H1 (cell line): Measurements from ENCODE around the gene UNC119B. TPM values are rescaled to one million over a fixed set of nuclear protein-coding genes. Genes with fewer than 3 reads are reported as not detected.

Experiments
- ASH2L ChIP-seq: fragments of 200-600, 300-600 bp; sonication (generic); IDR thresholded peaks from one replicate; pipeline ENCODE4 v1.7.1; 2017; ENCODE audit warnings: low read length
- BCL11A ChIP-seq, 2 experiments: IDR thresholded peaks; one replicate each; pipeline ENCODE4 v1.6.1; 2011; ENCODE audit warnings: low read depth in 2 of 2, low read length in 2 of 2, mild to moderate bottlenecking in 2 of 2
- BRCA1 ChIP-seq: IDR thresholded peaks from 2 replicates; pipeline ENCODE4 v1.6.1; 2012; ENCODE audit warnings: low read depth, low read length, improper control_type of control experiment
- CBX5 ChIP-seq: fragments of 300-800, 300-1000 bp; sonication (generic); IDR thresholded peaks from 2 replicates; pipeline ENCODE4 v1.7.1; 2016; ENCODE audit warnings: antibody characterized with exemption, low read length, low read depth
- CEBPB ChIP-seq: IDR thresholded peaks from 2 replicates; pipeline ENCODE4 v1.6.1; 2012; ENCODE audit warnings: low read depth, low read length
- EGR1 ChIP-seq: IDR thresholded peaks from 2 replicates; pipeline ENCODE4 v1.6.1; 2011; ENCODE audit warnings: low read depth, low read length, borderline replicate concordance
- FOSL1 ChIP-seq: IDR thresholded peaks from 2 replicates; pipeline ENCODE4 v1.6.1; 2011; ENCODE audit warnings: mild to moderate bottlenecking, low read depth, low read length, moderate library complexity; ENCODE audit not compliant: insufficient read depth
- GABPA ChIP-seq: IDR thresholded peaks from 2 replicates; pipeline ENCODE4 v1.6.1; 2011; ENCODE audit warnings: mild to moderate bottlenecking, low read length, moderate library complexity, borderline replicate concordance; ENCODE audit not compliant: insufficient read depth
- KDM1A ChIP-seq: fragments of 200-600, 300-600 bp; sonication (generic); IDR thresholded peaks from 2 replicates; pipeline ENCODE4 v1.7.1; 2016; ENCODE audit warnings: mild to moderate bottlenecking, low read length, borderline replicate concordance
- KDM4A ChIP-seq: IDR thresholded peaks from one replicate; pipeline ENCODE4 v1.7.1; 2012; ENCODE audit warnings: low read depth, mild to moderate bottlenecking, moderate library complexity, low read length, inconsistent platforms; ENCODE audit not compliant: severe bottlenecking
- MAFK ChIP-seq: IDR thresholded peaks from 2 replicates; pipeline ENCODE4 v1.6.1; 2012; ENCODE audit warnings: low read depth, mild to moderate bottlenecking, improper control_type of control experiment, low read length
- POLR2A ChIP-seq, 2 experiments: IDR thresholded peaks; 1 replicate in 1 of 2; 2 replicates in 1 of 2; pipeline ENCODE4 v1.6.1; 2011; ENCODE audit warnings: low read depth in 2 of 2, low read length in 2 of 2, mild to moderate bottlenecking in 2 of 2; ENCODE audit errors: control extremely low read depth in 1 of 2
- POLR2AphosphoS5 ChIP-seq: IDR thresholded peaks from 2 replicates; pipeline ENCODE4 v1.6.1; 2011; ENCODE audit warnings: low read depth, low read length
- RAD21 ChIP-seq, 2 experiments: IDR thresholded peaks in 1 of 2; conservative IDR thresholded peaks in 1 of 2; 2 replicates each; pipeline ENCODE4 v1.6.1; 2011; ENCODE audit warnings: low read depth in 2 of 2, low read length in 2 of 2, improper control_type of control experiment in 1 of 2, inconsistent platforms in 1 of 2, mild to moderate bottlenecking in 1 of 2, moderate library complexity in 1 of 2
- RNF2 ChIP-seq: fragments of 200-900, 300-1000 bp; sonication (generic); IDR thresholded peaks from 2 replicates; pipeline ENCODE4 v1.7.1; 2016; ENCODE audit warnings: borderline replicate concordance, low read depth, mild to moderate bottlenecking, antibody characterized with exemption, low read length; ENCODE audit not compliant: poor library complexity, severe bottlenecking; ENCODE audit errors: missing control alignments
- RXRA ChIP-seq: IDR thresholded peaks from 2 replicates; pipeline ENCODE4 v1.6.1; 2011; ENCODE audit warnings: low read depth, mild to moderate bottlenecking, low read length, moderate library complexity; ENCODE audit not compliant: insufficient read depth
- SIN3A ChIP-seq, 2 experiments: IDR thresholded peaks in 1 of 2; conservative IDR thresholded peaks in 1 of 2; 2 replicates each; pipeline ENCODE4 v1.6.1; 2011 to 2012; ENCODE audit warnings: low read length in 2 of 2, improper control_type of control experiment in 1 of 2, low read depth in 1 of 2, mild to moderate bottlenecking in 1 of 2
- SP1 ChIP-seq: IDR thresholded peaks from 2 replicates; pipeline ENCODE4 v1.6.1; 2011; ENCODE audit warnings: low read depth, low read length
- YY1 ChIP-seq: IDR thresholded peaks from 2 replicates; pipeline ENCODE4 v1.6.1; 2011; ENCODE audit warnings: low read depth, mild to moderate bottlenecking, low read length
- polyA plus RNA-seq, 7 experiments: library from polyadenylated mRNA; depleted of rRNA in 3 of 7; stranded (reverse) in 5 of 7; unstranded in 2 of 7; fragments of >200 nt in 5 of 7; fragments of 200-250 nt in 2 of 7; gene quantifications; 1 replicate in 5 of 7; 2 replicates in 1 of 7; 4 replicates in 1 of 7; pipeline versions ENCODE4 v1.2.1 to v1.2.3, GENCODE V29; 2011 to 2013; ENCODE audit warnings: missing spikeins in 2 of 7, mixed read lengths in 2 of 7
- total RNA-seq: library from RNA; stranded (reverse); fragmentation: NEBNext Ultra II Directional; extraction: Animal tissue kit (Norgen Biotek cat#: 25700); gene quantifications from 2 replicates; pipeline ENCODE4 v1.2.1, GENCODE V29; 2021
- TF ChIP-seq, protein P1 (sequence below): IDR thresholded peaks from 2 replicates; pipeline ENCODE4 v1.6.1; 2012; ENCODE audit warnings: low read length, inconsistent platforms
- TF ChIP-seq, protein P2 (sequence below): IDR thresholded peaks from 2 replicates; pipeline ENCODE4 v1.6.1; 2012; ENCODE audit warnings: inconsistent platforms

Gene UNC119B
- total and polyA plus RNA-seq, 2 of the 8 experiments (the other 6 are each of a cell fraction or from before 2014, with no cell fraction given) = 40.5 to 50.1 TPM

DNA sequence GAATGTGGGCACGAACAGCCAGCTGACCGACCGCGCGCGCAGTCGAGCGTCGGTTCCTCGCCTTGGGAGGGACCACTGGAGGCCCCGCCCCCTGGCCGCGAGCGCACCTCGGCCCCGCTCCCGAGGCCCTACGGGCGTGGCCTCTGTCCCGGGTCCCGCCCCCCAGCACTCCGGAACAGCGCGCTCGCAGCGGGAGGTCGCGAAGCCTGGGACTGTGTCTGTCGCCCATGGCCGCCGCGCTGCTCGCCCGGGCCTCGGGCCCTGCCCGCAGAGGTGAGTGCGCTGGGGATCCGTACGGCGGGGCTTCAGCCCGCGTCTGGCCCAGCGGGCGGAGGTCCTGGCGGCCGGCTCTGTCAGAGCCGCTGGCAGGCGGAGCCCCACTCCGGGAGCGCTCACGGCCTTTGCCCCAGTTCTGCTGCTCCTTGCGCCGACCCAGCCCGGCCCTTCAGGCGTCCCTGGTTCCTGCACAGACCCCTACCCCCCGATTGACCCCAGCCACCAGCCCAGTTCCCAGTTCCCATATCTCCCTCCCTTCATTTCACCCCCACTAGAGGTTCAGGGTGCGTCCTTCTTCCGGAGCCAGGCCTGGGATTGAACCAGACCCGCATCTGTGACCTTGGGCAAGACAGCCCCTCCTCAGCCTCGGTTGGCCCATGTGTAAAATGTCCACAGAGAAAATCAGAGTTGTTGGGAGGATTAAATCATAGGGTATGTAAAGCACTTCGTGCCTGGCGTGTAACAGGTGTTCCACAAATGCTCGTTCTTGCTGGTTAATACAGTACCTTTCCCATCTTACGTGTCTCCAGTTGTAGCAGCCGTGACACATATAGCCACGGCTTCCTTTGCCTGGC is 15.6 kb downstream of the UNC119B start, which contains the start of gene ACADS (continued):
- TF ChIP-seq SIN3A (conservative IDR thresholded peaks at IDR 0.05 in 1 of 2, IDR thresholded peaks at IDR 0.05 in 1 of 2; ENCODE audit: low read depth in 1 of 2, low read length in 2 of 2) = 0 out of 4 replicates have a peak, but pooled peaks of 1 of the 2 experiments have one; percentile 55
- TF ChIP-seq, protein P1, sequence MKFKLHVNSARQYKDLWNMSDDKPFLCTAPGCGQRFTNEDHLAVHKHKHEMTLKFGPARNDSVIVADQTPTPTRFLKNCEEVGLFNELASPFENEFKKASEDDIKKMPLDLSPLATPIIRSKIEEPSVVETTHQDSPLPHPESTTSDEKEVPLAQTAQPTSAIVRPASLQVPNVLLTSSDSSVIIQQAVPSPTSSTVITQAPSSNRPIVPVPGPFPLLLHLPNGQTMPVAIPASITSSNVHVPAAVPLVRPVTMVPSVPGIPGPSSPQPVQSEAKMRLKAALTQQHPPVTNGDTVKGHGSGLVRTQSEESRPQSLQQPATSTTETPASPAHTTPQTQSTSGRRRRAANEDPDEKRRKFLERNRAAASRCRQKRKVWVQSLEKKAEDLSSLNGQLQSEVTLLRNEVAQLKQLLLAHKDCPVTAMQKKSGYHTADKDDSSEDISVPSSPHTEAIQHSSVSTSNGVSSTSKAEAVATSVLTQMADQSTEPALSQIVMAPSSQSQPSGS = no peak
- no peak for TF ChIP-seq BRCA1
- TF ChIP-seq BCL11A (IDR thresholded peaks at IDR 0.05; ENCODE audit: low read depth in 2 of 2, low read length in 2 of 2) = no peak
- no peak for TF ChIP-seq EGR1
- no peak for TF ChIP-seq GABPA
- TF ChIP-seq MAFK = no peak
- peak; percentile 80 for TF ChIP-seq KDM4A
- TF ChIP-seq KDM1A = no peak
- peak; percentile 44 to 79 for TF ChIP-seq POLR2A (IDR thresholded peaks at IDR 0.05; ENCODE audit: control extremely low read depth in 1 of 2, low read depth in 2 of 2, low read length in 2 of 2)
- TF ChIP-seq, protein P2, sequence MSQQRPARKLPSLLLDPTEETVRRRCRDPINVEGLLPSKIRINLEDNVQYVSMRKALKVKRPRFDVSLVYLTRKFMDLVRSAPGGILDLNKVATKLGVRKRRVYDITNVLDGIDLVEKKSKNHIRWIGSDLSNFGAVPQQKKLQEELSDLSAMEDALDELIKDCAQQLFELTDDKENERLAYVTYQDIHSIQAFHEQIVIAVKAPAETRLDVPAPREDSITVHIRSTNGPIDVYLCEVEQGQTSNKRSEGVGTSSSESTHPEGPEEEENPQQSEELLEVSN = no peak
- TF ChIP-seq CBX5 = no peak
- peak; percentile 52; the same call in 1 of the 2 replicates for TF ChIP-seq SP1
- TF ChIP-seq RAD21 (IDR thresholded peaks at IDR 0.05 in 1 of 2, conservative IDR thresholded peaks at IDR 0.05 in 1 of 2; ENCODE audit: low read depth in 2 of 2, low read length in 2 of 2) = peak in 1 of 2 experiments; percentile 11; a peak in 1 of 4 replicates
- TF ChIP-seq YY1 = peak; percentile 88
- peak; percentile 31 for TF ChIP-seq ASH2L
- 0 out of 2 replicates have a peak, but pooled peaks have one; percentile 25 for TF ChIP-seq FOSL1
- TF ChIP-seq RNF2 = no peak
- TF ChIP-seq POLR2AphosphoS5 = 0 out of 2 replicates have a peak, but pooled peaks have one; percentile 53
- TF ChIP-seq CEBPB = no peak
- no peak for TF ChIP-seq RXRA
